ENCODE measurements around the gene PRKCZ. TPM values are rescaled to one million over a fixed set of nuclear protein-coding genes. Genes with fewer than 3 reads are reported as not detected.

The PRKCZ gene
- polyA plus RNA-seq, 1 of the 3 experiments (the other 2 are of a cell fraction) = 24.2 TPM

- TF ChIP-seq, protein P1, sequence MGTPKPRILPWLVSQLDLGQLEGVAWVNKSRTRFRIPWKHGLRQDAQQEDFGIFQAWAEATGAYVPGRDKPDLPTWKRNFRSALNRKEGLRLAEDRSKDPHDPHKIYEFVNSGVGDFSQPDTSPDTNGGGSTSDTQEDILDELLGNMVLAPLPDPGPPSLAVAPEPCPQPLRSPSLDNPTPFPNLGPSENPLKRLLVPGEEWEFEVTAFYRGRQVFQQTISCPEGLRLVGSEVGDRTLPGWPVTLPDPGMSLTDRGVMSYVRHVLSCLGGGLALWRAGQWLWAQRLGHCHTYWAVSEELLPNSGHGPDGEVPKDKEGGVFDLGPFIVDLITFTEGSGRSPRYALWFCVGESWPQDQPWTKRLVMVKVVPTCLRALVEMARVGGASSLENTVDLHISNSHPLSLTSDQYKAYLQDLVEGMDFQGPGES (IDR thresholded peaks at IDR 0.05; ENCODE audit: low read depth, low read length) = no peak
- TF ChIP-seq FOXJ3 (CRISPR knock-in tag; IDR thresholded peaks at IDR 0.05) (no peak), FOXM1 (IDR thresholded peaks at IDR 0.05; ENCODE audit: low read depth) (no peak), TAF1 (IDR thresholded peaks at IDR 0.05; ENCODE audit: borderline replicate concordance, low read depth, low read length) (no peak), TCF12 (IDR thresholded peaks at IDR 0.05) (no peak), JUND (IDR thresholded peaks at IDR 0.05) (no peak)
Observed at GRCh38 chr1:2175055-2175414, 124.8 kb downstream of the PRKCZ start (continued).

DNA sequence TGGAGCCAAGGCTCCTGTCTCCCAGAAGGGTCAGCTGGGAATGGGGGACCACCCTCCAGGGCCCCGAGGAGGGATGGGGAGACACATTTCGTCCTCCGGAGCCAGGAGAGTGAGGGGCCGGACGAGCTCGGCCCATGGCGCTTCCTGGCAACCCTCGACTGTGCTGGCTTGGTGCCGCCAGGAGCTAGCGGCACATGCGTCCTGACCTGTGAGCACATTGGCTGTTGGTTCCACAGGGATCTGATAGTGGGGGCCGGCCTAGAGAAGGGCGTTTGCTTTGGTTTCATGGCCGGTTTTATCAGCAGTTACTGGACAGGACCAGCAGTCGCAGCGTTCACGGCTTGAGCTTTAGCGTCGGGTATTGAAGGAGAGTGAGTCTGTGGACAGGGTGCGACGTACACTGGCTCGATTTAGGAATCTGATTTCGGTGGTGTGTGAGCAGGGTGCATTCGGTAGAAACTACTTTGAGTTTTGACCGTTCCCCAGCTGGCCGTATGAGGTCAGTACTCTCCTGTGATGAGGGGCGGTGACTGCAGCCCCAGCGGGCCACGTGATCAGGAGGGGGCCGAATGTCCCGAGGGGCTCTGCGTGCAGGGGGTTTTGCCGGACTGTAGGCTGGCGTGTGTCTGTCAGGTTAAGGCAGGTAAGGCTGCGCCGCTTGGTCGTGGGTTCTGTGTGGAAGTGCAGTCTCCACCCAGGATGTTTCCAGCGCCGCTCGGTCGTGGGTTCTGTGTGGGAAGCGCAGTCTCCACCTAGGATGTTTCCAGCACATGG is 125.7 kb downstream of the PRKCZ start:
- POLR2A ChIA-PET = interaction anchor here (1.2 kb wide), 1 partner anchor 10 kb away, joined by 4 read pairs; no protein-coding TSS in a partner anchor
- H3K36me3 ChIP-seq (replicated peaks in 1 of 2; ENCODE audit: control insufficient read depth in 1 of 2, insufficient read depth in 2 of 2, low read length in 1 of 2) = peaks cover 0 to 3% of the 10 kb centered on the region in 2 experiments

More for the DNA sequence above, 125.7 kb downstream of the PRKCZ start:
- H3K4me2 ChIP-seq = no peak overlapping the region
- no peak for DNase-seq
- peaks cover 0 to 2% of the 10 kb centered on the region in 2 experiments; a peak in 1 of 4 replicates for H3K4me1 ChIP-seq (ENCODE audit: control insufficient read depth in 1 of 2, insufficient read depth in 2 of 2, low read depth in 1 of 2, low read length in 1 of 2)
- no peak overlapping the region for H3K9ac ChIP-seq
- no peaks in the 10 kb centered on the region for H4K20me1 ChIP-seq (ENCODE audit: insufficient read depth)
- H2AFZ ChIP-seq (ENCODE audit: low read depth) = no peak overlapping the region
- no peaks in the 10 kb centered on the region for H3K9me2 ChIP-seq
- CTCF ChIA-PET = interaction anchor here (1.4 to 5.4 kb wide), 7 partner anchors 8 to 206 kb away, joined by 3 to 65 read pairs (median 32); partner anchors contain the start of gene FAAP20
- H3K27ac ChIP-seq (ENCODE audit: low read depth in 2 of 2, low read length in 1 of 2) = no peak overlapping the region
- no peak for TF ChIP-seq RAD21 (IDR thresholded peaks at IDR 0.05; ENCODE audit: low read length)
- no peak for TF ChIP-seq TEAD4 (IDR thresholded peaks at IDR 0.05; ENCODE audit: borderline replicate concordance, insufficient read depth)
- no peak for TF ChIP-seq NFIC (IDR thresholded peaks at IDR 0.05; ENCODE audit: borderline replicate concordance)
- no peak for TF ChIP-seq MEF2A (IDR thresholded peaks at IDR 0.05; ENCODE audit: borderline replicate concordance, low read depth)
- TF ChIP-seq, protein P1 (IDR thresholded peaks at IDR 0.05; ENCODE audit: low read depth, low read length) = no peak
- TF ChIP-seq CHD2 (IDR thresholded peaks at IDR 0.05; ENCODE audit: low read length, partially characterized antibody) = no peak
- TF ChIP-seq, protein P2, sequence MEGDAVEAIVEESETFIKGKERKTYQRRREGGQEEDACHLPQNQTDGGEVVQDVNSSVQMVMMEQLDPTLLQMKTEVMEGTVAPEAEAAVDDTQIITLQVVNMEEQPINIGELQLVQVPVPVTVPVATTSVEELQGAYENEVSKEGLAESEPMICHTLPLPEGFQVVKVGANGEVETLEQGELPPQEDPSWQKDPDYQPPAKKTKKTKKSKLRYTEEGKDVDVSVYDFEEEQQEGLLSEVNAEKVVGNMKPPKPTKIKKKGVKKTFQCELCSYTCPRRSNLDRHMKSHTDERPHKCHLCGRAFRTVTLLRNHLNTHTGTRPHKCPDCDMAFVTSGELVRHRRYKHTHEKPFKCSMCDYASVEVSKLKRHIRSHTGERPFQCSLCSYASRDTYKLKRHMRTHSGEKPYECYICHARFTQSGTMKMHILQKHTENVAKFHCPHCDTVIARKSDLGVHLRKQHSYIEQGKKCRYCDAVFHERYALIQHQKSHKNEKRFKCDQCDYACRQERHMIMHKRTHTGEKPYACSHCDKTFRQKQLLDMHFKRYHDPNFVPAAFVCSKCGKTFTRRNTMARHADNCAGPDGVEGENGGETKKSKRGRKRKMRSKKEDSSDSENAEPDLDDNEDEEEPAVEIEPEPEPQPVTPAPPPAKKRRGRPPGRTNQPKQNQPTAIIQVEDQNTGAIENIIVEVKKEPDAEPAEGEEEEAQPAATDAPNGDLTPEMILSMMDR (IDR thresholded peaks at IDR 0.05) = no peak
- no peak for TF ChIP-seq FOXJ3 (CRISPR knock-in tag; IDR thresholded peaks at IDR 0.05)
- no peak for TF ChIP-seq SMC3 (IDR thresholded peaks at IDR 0.05; ENCODE audit: low read depth, low read length)
- TF ChIP-seq JUND (IDR thresholded peaks at IDR 0.05) = no peak
- TF ChIP-seq FOXM1 (IDR thresholded peaks at IDR 0.05; ENCODE audit: low read depth) = no peak
- no peak for TF ChIP-seq GATA2 (CRISPR knock-in tag; IDR thresholded peaks at IDR 0.05)
- TF ChIP-seq FOSL2 (IDR thresholded peaks at IDR 0.05; ENCODE audit: borderline replicate concordance, low read depth) = no peak
- TF ChIP-seq GABPA (IDR thresholded peaks at IDR 0.05; ENCODE audit: low read depth) = no peak
- no peak for TF ChIP-seq USF2 (IDR thresholded peaks at IDR 0.05; ENCODE audit: borderline replicate concordance, low read depth, low read length)
- H3F3A ChIP-seq (replicated peaks; ENCODE audit: insufficient read depth) = no peaks in the 10 kb centered on the region
- no peaks in the 10 kb centered on the region for H3K79me2 ChIP-seq (ENCODE audit: insufficient read depth)
- H3K27me3 ChIP-seq (ENCODE audit: insufficient read depth) = no peaks in the 10 kb centered on the region
- 95% methylated on average over 37 of the region's 42 CpGs for WGBS (ENCODE audit: low lambda C conversion rate)
- no peaks in the 10 kb centered on the region for H3K9me3 ChIP-seq
- no peak overlapping the region for H3K4me3 ChIP-seq (ENCODE audit: low read depth in 2 of 2, low read length in 1 of 2)

Data from SK-N-SH (cell line).